ENCODE data around the gene ALAS1. TPM values are rescaled to one million over a fixed set of nuclear protein-coding genes. Genes with fewer than 3 reads are reported as not detected.

ALAS1 gene
- total RNA-seq, 1 donor from 2014 or later = 41.5 TPM

DNA sequence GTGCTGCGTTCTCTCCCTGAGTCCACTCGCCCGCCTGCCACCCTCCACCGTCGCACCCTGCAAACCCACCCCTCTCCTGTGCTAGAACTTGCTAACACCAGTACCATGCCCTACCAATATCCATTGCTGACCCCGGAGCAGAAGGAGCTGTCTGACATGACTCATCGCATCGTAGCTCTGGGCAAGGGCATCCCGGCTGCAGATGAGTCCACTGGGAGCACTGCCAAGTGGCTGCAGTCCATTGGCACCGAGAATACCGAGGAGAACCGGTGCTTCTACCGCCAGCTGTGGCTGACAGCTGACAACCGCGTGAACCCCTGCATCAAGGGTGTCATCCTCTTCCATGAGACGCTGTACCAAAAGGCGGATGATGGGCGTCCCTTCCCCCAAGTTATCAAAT, 4.9 kb upstream of the ALAS1 start:
- TF ChIP-seq POLR2AphosphoS5 (IDR thresholded peaks at IDR 0.05; ENCODE audit: insufficient read depth in 1 of 2, low read depth in 1 of 2) (no peak), POLR2A (IDR thresholded peaks at IDR 0.05) (no peak)
- TF ChIP-seq, protein P1, sequence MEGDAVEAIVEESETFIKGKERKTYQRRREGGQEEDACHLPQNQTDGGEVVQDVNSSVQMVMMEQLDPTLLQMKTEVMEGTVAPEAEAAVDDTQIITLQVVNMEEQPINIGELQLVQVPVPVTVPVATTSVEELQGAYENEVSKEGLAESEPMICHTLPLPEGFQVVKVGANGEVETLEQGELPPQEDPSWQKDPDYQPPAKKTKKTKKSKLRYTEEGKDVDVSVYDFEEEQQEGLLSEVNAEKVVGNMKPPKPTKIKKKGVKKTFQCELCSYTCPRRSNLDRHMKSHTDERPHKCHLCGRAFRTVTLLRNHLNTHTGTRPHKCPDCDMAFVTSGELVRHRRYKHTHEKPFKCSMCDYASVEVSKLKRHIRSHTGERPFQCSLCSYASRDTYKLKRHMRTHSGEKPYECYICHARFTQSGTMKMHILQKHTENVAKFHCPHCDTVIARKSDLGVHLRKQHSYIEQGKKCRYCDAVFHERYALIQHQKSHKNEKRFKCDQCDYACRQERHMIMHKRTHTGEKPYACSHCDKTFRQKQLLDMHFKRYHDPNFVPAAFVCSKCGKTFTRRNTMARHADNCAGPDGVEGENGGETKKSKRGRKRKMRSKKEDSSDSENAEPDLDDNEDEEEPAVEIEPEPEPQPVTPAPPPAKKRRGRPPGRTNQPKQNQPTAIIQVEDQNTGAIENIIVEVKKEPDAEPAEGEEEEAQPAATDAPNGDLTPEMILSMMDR (IDR thresholded peaks at IDR 0.05) = no peak
- no peak for DNase-seq (ENCODE audit: extremely low spot score in 2 of 2)
- peaks cover 50% of the 10 kb centered on the region for H3K4me1 ChIP-seq
- H3K27ac ChIP-seq = no peak overlapping the region
- H3K4me3 ChIP-seq = no peak overlapping the region
- H3K27me3 ChIP-seq = no peaks in the 10 kb centered on the region
- intact Hi-C loops (cut with DNase I) = no loop called here
- H3K9me3 ChIP-seq = no peaks in the 10 kb centered on the region
- no peaks in the 10 kb centered on the region for H3K36me3 ChIP-seq

DNA sequence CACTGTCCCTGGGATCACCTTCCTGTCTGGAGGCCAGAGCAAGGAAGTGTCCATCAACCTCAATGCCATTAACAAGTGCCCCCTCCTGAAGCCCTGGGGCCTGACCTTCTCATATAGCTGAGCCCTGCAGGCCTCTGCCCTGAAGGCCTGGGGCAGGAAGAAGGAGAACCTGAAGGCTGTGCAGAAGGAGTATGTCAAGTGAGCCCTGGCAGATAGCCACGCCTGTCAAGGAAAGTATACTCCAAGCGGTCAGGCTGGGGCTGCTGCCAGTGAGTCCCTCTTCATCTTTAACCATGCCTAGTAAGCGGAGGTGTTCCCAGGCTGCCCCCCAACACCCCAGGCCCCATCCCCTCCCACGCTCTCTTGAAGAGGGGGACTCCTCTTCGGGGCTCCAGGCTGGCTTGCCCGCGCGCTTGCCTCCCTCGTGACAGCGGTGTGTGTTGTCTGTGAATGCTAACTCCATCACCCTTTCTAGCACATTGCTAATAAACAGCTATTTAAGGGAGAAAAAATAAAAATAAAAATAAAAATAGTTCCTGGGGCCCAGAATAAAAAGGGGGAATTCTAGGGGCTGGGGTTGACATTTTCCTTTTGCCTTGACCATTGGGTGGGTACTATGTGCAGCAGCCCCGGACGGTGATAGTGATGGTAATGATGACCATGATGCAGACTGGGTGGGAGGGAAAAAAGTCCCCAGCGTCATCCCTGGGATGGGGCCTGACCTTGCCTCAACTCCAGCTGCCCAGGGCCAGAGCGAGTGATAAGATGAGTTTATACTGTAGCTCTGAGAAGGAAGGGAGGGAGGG, 3.3 kb upstream of the ALAS1 start:
- Histone ChIP-seq H3K9me3 (no peaks in the 10 kb centered on the region), H3K4me3 (no peak overlapping the region), H3K36me3 (no peaks in the 10 kb centered on the region), H3K27ac (peak overlapping the region; percentile 32), H3K4me1 (peaks cover 62% of the 10 kb centered on the region), H3K27me3 (no peaks in the 10 kb centered on the region)
- intact Hi-C loops (cut with DNase I) = no loop called here
- no peak for DNase-seq (ENCODE audit: extremely low spot score in 2 of 2)
- TF ChIP-seq POLR2A (IDR thresholded peaks at IDR 0.05) (no peak), POLR2AphosphoS5 (IDR thresholded peaks at IDR 0.05; ENCODE audit: insufficient read depth in 1 of 2, low read depth in 1 of 2) (no peak)
- TF ChIP-seq, protein P1 (IDR thresholded peaks at IDR 0.05) = no peak

DNA sequence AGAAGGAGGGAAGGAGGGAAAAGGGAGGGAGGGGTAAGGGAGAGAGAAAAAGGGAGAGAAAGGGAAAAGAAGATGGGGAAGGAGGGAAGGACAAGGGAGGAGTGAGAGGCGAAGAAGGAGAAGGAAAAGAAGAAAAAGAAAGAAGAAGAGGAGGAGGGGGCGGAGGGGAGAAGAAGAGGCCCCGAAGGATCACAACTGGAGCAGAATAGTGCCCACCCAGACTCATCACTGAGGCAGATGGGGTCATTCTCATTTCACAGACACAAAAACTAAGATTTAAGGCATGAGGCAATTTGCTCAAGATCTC, 2.7 kb upstream of the ALAS1 start:
- H3K36me3 ChIP-seq = no peaks in the 10 kb centered on the region
- intact Hi-C loops (cut with DNase I) = no loop called here
- TF ChIP-seq POLR2AphosphoS5 (IDR thresholded peaks at IDR 0.05; ENCODE audit: insufficient read depth in 1 of 2, low read depth in 1 of 2) (no peak), POLR2A (IDR thresholded peaks at IDR 0.05) (no peak)
- TF ChIP-seq, protein P1 (IDR thresholded peaks at IDR 0.05) = no peak
- H3K9me3 ChIP-seq = no peaks in the 10 kb centered on the region
- DNase-seq (ENCODE audit: extremely low spot score in 2 of 2) = no peak
- no peaks in the 10 kb centered on the region for H3K27me3 ChIP-seq
- no peak overlapping the region for H3K4me3 ChIP-seq
- peak overlapping the region; percentile 80 for H3K27ac ChIP-seq
- H3K4me1 ChIP-seq = peaks cover 62% of the 10 kb centered on the region

DNA sequence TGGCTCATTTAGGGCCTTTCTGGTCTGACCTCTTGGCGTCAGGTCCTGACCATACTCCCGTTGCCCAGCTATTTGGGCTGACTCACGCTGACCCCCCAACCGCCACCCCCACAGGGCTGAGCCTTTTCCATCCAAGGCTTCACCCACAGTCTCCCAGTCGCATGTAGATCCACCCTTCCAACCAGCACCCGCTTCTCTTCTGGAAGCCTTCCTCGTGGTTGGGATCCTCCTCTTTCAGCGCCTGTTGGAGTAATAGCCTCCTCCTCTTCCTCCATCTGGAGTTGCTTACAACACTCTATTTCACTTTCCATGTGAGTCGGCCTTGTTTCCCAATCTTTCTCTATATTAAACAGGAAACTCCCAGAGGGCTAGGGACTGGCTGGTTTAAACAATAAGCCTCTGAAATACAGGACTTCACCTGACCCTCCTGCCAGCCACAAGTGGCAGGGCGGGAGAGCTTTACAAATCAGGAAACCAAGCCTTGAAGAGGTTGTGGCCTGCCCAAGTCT, 2.1 kb upstream of the ALAS1 start:
- no peaks in the 10 kb centered on the region for H3K9me3 ChIP-seq
- no peaks in the 10 kb centered on the region for H3K27me3 ChIP-seq
- H3K4me1 ChIP-seq = peaks cover 60% of the 10 kb centered on the region
- peak overlapping the region; percentile 80 for H3K27ac ChIP-seq
- H3K4me3 ChIP-seq = no peak overlapping the region
- DNase-seq (ENCODE audit: extremely low spot score in 2 of 2) = no peak
- intact Hi-C loops (cut with DNase I) = no loop called here
- TF ChIP-seq, protein P1 (IDR thresholded peaks at IDR 0.05) = no peak
- TF ChIP-seq POLR2AphosphoS5 (IDR thresholded peaks at IDR 0.05; ENCODE audit: insufficient read depth in 1 of 2, low read depth in 1 of 2) = no peak
- no peak for TF ChIP-seq POLR2A (IDR thresholded peaks at IDR 0.05)
- H3K36me3 ChIP-seq = no peaks in the 10 kb centered on the region

DNA sequence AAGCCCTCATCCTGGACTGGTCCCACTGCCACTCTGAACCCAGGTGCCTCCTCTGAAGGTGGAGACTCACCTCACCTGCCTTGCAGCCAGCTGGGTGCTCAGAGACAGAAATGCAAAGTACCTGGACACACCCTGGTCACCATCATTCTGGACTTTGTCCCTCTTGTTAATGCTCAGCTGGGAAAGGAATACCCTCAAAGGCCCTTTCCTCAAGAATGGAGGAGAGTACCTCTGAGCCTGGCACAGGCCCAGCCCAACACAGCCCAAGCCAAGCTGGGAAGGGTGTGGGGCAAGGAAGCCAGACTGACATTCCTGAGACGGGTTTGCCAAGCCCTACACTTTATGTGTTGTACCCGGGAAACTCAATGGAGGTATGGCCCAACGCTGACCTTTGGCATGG, 983 bp upstream of the ALAS1 start:
- no peak overlapping the region for H3K4me3 ChIP-seq
- DNase-seq (ENCODE audit: extremely low spot score in 2 of 2) = no peak
- peaks cover 0 to 10% of the 10 kb centered on the region in 2 donors for H3K36me3 ChIP-seq
- H3K9me3 ChIP-seq = no peaks in the 10 kb centered on the region
- peak overlapping the region; percentile 80 for H3K27ac ChIP-seq
- peaks cover 54% of the 10 kb centered on the region for H3K4me1 ChIP-seq
- intact Hi-C loops (cut with DNase I) = no loop called here
- TF ChIP-seq POLR2AphosphoS5 (IDR thresholded peaks at IDR 0.05; ENCODE audit: insufficient read depth in 1 of 2, low read depth in 1 of 2) = no peak
- no peak for TF ChIP-seq POLR2A (IDR thresholded peaks at IDR 0.05)
- TF ChIP-seq, protein P1 (IDR thresholded peaks at IDR 0.05) = no peak
- H3K27me3 ChIP-seq = no peaks in the 10 kb centered on the region
